MM.1S (cell line): ENCODE results near the gene MARCHF7.
"Not testable (repeated sequence)": the region's sequence is repeated elsewhere in the genome, so short reads cannot be mapped to it uniquely, and the experiment has no call there.

Experiments used
- DNase-seq: peaks from one replicate; pipeline ENCODE4 v3.0.0-alpha.2; 2015
- H2AFZ ChIP-seq: fragments of 300-600 bp; sonication (generic); 2 replicates; pipeline ENCODE4 v1.6.0; 2016; ENCODE audit warnings: antibody characterized with exemption, low read length
- H3F3A ChIP-seq: fragments of 300-600 bp; sonication (generic); 2 replicates; pipeline ENCODE4 v1.6.1; 2016; ENCODE audit warnings: mild to moderate bottlenecking, antibody characterized with exemption, low read length, moderate library complexity, mixed read lengths; ENCODE audit not compliant: insufficient read depth
- H3K27ac ChIP-seq: fragments of 300-600 bp; sonication (generic); 2 replicates; pipeline ENCODE4 v1.5.1; 2016; ENCODE audit warnings: mild to moderate bottlenecking, low read length
- H3K27me3 ChIP-seq: fragments of 300-600 bp; sonication (generic); replicated peaks from 2 replicates; pipeline ENCODE4 v1.6.0; 2016; ENCODE audit warnings: low read length; ENCODE audit not compliant: insufficient read depth
- H3K36me3 ChIP-seq: fragments of 300-600 bp; sonication (generic); replicated peaks from 2 replicates; pipeline ENCODE4 v1.6.1; 2016; ENCODE audit warnings: mild to moderate bottlenecking, low read length, mixed read lengths; ENCODE audit not compliant: insufficient read depth
- H3K4me1 ChIP-seq: fragments of 300-600 bp; sonication (generic); 2 replicates; pipeline ENCODE4 v1.6.1; 2016; ENCODE audit warnings: low read length, mixed read lengths
- H3K4me2 ChIP-seq: fragments of 300-600 bp; sonication (generic); 2 replicates; pipeline ENCODE4 v1.6.0; 2016; ENCODE audit warnings: low read depth, low read length
- H3K4me3 ChIP-seq: fragments of 300-600 bp; sonication (generic); 2 replicates; pipeline ENCODE4 v1.5.1; 2016; ENCODE audit warnings: low read length, mixed read lengths
- H3K79me2 ChIP-seq: fragments of 300-600 bp; sonication (generic); 2 replicates; pipeline ENCODE4 v1.6.1; 2016; ENCODE audit warnings: mixed run types, low read length, mixed read lengths
- H3K9ac ChIP-seq: fragments of 300-600 bp; sonication (generic); 2 replicates; pipeline ENCODE4 v1.6.1; 2016; ENCODE audit warnings: low read length, mixed read lengths
- H3K9me2 ChIP-seq: fragments of 300-600 bp; sonication (generic); replicated peaks from 2 replicates; pipeline ENCODE4 v1.6.1; 2016; ENCODE audit warnings: mild to moderate bottlenecking, low read length, mixed read lengths; ENCODE audit not compliant: insufficient read depth
- H3K9me3 ChIP-seq: fragments of 300-600 bp; sonication (generic); replicated peaks from 2 replicates; pipeline ENCODE4 v1.6.1; 2016; ENCODE audit warnings: mild to moderate bottlenecking, low read length, mixed read lengths; ENCODE audit not compliant: insufficient read depth
- H4K20me1 ChIP-seq: fragments of 300-600 bp; sonication (generic); 2 replicates; pipeline ENCODE4 v1.6.1; 2016; ENCODE audit warnings: mild to moderate bottlenecking, low read length, moderate library complexity, mixed read lengths; ENCODE audit not compliant: insufficient read depth
- EZH2 ChIP-seq: fragments of 300-600 bp; sonication (generic); optimal IDR thresholded peaks from 2 replicates; pipeline ENCODE3; 2017; ENCODE audit warnings: low read depth, mild to moderate bottlenecking, antibody characterized with exemption, low read length, mixed read lengths
- EZH2phosphoT487 ChIP-seq: fragments of 300-600 bp; sonication (generic); IDR thresholded peaks from 2 replicates; pipeline ENCODE4 v1.6.1; 2018; ENCODE audit warnings: antibody characterized with exemption, low read length
- TF ChIP-seq, protein P1 (sequence below): fragments of 300-600 bp; sonication (generic); IDR thresholded peaks from 2 replicates; pipeline ENCODE4 v1.5.1; 2016; ENCODE audit warnings: antibody characterized with exemption, low read length, mixed read lengths

Gene MARCHF7

DNA sequence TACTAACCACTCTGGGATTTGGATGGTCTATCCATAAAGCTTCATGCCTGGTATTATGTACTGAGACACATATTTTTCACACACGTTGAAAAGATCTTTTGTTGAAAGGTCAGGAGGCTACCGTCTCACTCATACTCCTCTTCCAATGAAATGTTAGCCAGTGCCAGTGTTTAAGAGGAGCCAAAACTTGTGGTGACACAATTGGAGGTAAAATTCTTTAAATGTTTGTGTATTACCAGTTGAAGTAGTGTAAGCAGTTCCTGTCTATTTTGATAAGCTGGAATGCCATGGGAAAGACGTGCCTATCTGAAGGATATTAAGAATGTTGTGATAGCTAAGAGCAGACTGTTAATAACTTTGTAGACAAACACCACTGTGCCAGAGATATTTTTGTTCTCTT lies 32.1 kb downstream of the MARCHF7 start:
- TF ChIP-seq EZH2phosphoT487 (no peak), EZH2 (no peak)
- TF ChIP-seq, protein P1, sequence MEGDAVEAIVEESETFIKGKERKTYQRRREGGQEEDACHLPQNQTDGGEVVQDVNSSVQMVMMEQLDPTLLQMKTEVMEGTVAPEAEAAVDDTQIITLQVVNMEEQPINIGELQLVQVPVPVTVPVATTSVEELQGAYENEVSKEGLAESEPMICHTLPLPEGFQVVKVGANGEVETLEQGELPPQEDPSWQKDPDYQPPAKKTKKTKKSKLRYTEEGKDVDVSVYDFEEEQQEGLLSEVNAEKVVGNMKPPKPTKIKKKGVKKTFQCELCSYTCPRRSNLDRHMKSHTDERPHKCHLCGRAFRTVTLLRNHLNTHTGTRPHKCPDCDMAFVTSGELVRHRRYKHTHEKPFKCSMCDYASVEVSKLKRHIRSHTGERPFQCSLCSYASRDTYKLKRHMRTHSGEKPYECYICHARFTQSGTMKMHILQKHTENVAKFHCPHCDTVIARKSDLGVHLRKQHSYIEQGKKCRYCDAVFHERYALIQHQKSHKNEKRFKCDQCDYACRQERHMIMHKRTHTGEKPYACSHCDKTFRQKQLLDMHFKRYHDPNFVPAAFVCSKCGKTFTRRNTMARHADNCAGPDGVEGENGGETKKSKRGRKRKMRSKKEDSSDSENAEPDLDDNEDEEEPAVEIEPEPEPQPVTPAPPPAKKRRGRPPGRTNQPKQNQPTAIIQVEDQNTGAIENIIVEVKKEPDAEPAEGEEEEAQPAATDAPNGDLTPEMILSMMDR = no peak
- H4K20me1 ChIP-seq = no peaks in the 10 kb centered on the region; the same call in 1 of the 2 replicates
- no peak overlapping the region for H3K4me2 ChIP-seq
- no peaks in the 10 kb centered on the region for H3K9me3 ChIP-seq
- H3K36me3 ChIP-seq = peaks cover 20% of the 10 kb centered on the region
- H3K27ac ChIP-seq = no peak overlapping the region
- DNase-seq = no peak
- H3F3A ChIP-seq = no peaks in the 10 kb centered on the region
- peaks cover 64% of the 10 kb centered on the region for H3K79me2 ChIP-seq
- no peaks in the 10 kb centered on the region for H3K4me1 ChIP-seq
- H3K27me3 ChIP-seq = no peaks in the 10 kb centered on the region
- H3K4me3 ChIP-seq = no peak overlapping the region
- no peak overlapping the region for H3K9ac ChIP-seq
- H3K9me2 ChIP-seq = no peaks in the 10 kb centered on the region
- H2AFZ ChIP-seq = no peak overlapping the region

DNA sequence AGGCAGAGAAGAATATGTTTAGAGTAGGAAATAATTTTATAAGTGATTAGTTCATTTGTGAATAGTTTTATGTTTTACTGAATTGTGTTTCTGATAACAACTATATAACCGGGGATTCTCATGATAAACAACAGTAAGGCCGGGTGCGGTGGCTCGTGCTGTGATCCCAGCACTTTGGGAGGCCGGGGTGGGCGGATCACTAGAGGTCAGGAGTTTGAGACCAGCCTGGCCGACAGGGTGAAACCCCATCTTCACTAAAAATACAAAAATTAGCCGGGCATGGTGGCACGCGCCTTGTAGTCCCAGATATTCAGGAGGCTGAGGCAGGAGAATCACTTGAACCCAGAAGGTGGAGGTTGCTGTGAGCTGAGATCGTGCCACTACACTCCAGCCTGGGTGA lies 32.9 kb downstream of the MARCHF7 start:
- H3F3A ChIP-seq, H3K27ac ChIP-seq, H3K27me3 ChIP-seq, H3K4me2 ChIP-seq, H3K9ac ChIP-seq, H3K9me2 ChIP-seq, H3K4me3 ChIP-seq, H2AFZ ChIP-seq, DNase-seq, H3K4me1 ChIP-seq, H3K9me3 ChIP-seq, H4K20me1 ChIP-seq: not testable (repeated sequence)
- peaks cover 20% of the 10 kb centered on the region for H3K36me3 ChIP-seq
- peaks cover 63% of the 10 kb centered on the region for H3K79me2 ChIP-seq

DNA sequence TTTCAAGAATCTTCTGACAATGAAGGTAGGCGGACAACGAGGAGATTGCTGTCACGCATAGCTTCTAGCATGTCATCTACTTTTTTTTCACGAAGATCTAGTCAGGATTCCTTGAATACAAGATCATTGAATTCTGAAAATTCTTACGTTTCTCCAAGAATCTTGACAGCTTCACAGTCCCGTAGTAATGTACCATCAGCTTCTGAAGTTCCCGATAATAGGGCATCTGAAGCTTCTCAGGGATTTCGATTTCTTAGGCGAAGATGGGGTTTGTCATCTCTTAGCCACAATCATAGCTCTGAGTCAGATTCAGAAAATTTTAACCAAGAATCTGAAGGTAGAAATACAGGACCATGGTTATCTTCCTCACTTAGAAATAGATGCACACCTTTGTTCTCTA lies 35.8 kb downstream of the MARCHF7 start:
- Histone ChIP-seq H3K4me2 (no peak overlapping the region), H2AFZ (no peak overlapping the region), H3K4me1 (no peaks in the 10 kb centered on the region), H3F3A (no peaks in the 10 kb centered on the region), H4K20me1 (no peaks in the 10 kb centered on the region), H3K36me3 (peaks cover 20% of the 10 kb centered on the region), H3K79me2 (peaks cover 62% of the 10 kb centered on the region), H3K4me3 (no peak overlapping the region), H3K9me2 (no peaks in the 10 kb centered on the region), H3K27me3 (no peaks in the 10 kb centered on the region), H3K27ac (no peak overlapping the region), H3K9me3 (no peaks in the 10 kb centered on the region), H3K9ac (no peak overlapping the region)
- no peak for DNase-seq
- TF ChIP-seq, protein P1 = no peak
- TF ChIP-seq EZH2phosphoT487 = no peak
- no peak for TF ChIP-seq EZH2

DNA sequence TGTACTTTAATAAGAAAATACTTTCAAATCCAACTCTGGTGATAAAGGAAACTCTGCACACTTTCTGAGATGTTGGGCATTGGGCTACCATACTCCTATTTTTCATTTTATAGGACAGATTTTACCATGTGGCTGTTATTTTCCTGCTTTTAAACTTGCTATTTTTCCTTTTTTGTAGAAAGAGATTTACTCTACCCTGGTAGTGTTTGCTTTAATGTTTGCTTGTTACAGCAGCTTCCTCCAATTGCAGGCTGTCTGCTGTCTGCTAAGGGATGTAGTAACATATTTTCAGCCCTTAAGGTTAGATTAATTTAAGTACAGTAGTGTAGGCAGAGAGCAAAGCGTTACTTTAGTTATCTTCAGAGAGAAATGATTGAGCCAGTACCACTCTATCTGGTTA lies 38.6 kb downstream of the MARCHF7 start:
- Histone ChIP-seq H2AFZ (no peak overlapping the region), H3K4me1 (no peaks in the 10 kb centered on the region), H3K9ac (no peak overlapping the region), H3K36me3 (peaks cover 27% of the 10 kb centered on the region), H4K20me1 (0 out of 2 replicates have a peak, but pooled peaks cover 3% of the 10 kb centered on the region), H3F3A (0 out of 2 replicates have a peak, but pooled peaks cover 2% of the 10 kb centered on the region), H3K4me2 (no peak overlapping the region), H3K9me3 (no peaks in the 10 kb centered on the region), H3K79me2 (peaks cover 74% of the 10 kb centered on the region), H3K27me3 (no peaks in the 10 kb centered on the region), H3K27ac (no peak overlapping the region), H3K4me3 (no peak overlapping the region), H3K9me2 (no peaks in the 10 kb centered on the region)
- TF ChIP-seq, protein P1 = no peak
- no peak for TF ChIP-seq EZH2
- TF ChIP-seq EZH2phosphoT487 = no peak
- no peak for DNase-seq
